22Rv1 (cell line): Measurements from ENCODE around the gene SOCS6.

Experiments used
- CTCF ChIP-seq: fragments of 450-650 bp; IDR thresholded peaks from 2 replicates; pipeline ENCODE4 v1.5.1; 2017; ENCODE audit warnings: mild to moderate bottlenecking
- ZFX ChIP-seq: fragments of 450-650 bp; IDR thresholded peaks from 2 replicates; pipeline ENCODE4 v1.6.1; 2017; ENCODE audit warnings: antibody characterized with exemption, borderline replicate concordance

DNA sequence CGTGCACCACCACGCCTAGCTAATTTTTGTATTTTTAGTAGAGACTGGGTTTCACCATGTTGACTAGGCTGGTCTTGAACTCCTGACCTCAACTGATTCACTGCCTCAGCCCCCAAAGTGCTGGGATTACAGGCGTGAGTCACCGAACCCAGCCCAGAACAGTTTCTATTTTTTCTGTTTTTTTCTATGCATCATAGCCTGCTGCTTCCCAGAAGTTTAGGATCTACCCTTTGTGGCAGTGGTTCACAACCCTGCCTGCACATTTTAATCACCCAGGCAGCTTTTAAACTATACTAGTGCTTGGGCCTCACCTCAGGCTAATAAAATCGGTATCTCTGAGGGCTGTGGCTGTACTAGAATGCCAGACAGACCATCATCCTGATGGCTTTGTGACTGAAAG, 39.7 kb upstream of the SOCS6 start:
- TF ChIP-seq CTCF: no peak
- TF ChIP-seq ZFX: no peak
